ENCODE results near the gene TRMT1L. TPM values are rescaled to one million over a fixed set of nuclear protein-coding genes. Genes with fewer than 3 reads are reported as not detected.

TRMT1L gene
- total RNA-seq, 4 donors from 2014 or later = 18.3 to 67.7 (median 20.9) TPM

GRCh38 chr1:185094761-185095160 is 62.0 kb downstream of the TRMT1L start:
- H3K4me3 ChIP-seq = no peak overlapping the region
- DNase-seq = no peak
- intact Hi-C loops (cut with DNase I; ENCODE audit: low total_unique reads) (no loop called here), in situ Hi-C loops (cut with MboI; ENCODE audit: low pct_ligation_motif_present in 1 of 4, low pct_unique_long_range_greater_than_20kb in 1 of 4, low sequenced_read_pairs in 3 of 4) (no loop called here)
- H3K9me3 ChIP-seq = no peaks in the 10 kb centered on the region
- 91 to 95% methylated on average over 2 of the region's 2 CpGs for WGBS, 2 donors (ENCODE audit: low coverage in 1 of 2)
- H3K27ac ChIP-seq = no peak overlapping the region
- no peaks in the 10 kb centered on the region for H3K4me1 ChIP-seq
- no peaks in the 10 kb centered on the region for H3K27me3 ChIP-seq
- TF ChIP-seq POLR2AphosphoS5 (IDR thresholded peaks at IDR 0.05) (no peak), EP300 (IDR thresholded peaks at IDR 0.05; ENCODE audit: low read depth) (no peak), CTCF (IDR thresholded peaks at IDR 0.05) (no peak), POLR2A (IDR thresholded peaks at IDR 0.05) (no peak)
- H3K36me3 ChIP-seq = peaks cover 0 to 48% (median 0%) of the 10 kb centered on the region in 4 donors

DNA sequence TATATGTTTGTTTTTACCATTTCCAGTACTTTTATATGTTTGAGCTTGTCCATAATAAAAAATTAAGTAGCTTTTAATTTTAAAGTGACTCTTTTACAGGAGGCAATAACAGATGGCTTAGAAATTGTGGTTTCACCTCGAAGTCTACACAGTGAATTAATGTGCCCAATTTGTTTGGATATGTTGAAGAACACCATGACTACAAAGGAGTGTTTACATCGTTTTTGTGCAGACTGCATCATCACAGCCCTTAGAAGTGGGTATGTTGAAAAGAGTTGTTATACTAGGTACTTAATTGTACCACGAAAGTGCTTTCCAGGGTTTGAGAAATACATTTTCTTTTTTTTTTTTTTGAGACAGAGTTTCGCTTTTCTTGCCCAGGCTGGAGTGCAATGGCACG is 65.3 kb downstream of the TRMT1L start:
- Histone ChIP-seq H3K36me3 (peaks cover 0 to 40% (median 0%) of the 10 kb centered on the region in 4 donors), H3K4me3 (no peak overlapping the region), H3K4me1 (no peaks in the 10 kb centered on the region), H3K27me3 (no peaks in the 10 kb centered on the region), H3K27ac (no peak overlapping the region), H3K9me3 (no peaks in the 10 kb centered on the region)
- WGBS, 2 donors (ENCODE audit: low coverage in 1 of 2) = 71 to 85% methylated on average over 5 of the region's 5 CpGs
- no peak for DNase-seq
- TF ChIP-seq CTCF (IDR thresholded peaks at IDR 0.05) (no peak), POLR2AphosphoS5 (IDR thresholded peaks at IDR 0.05) (no peak), EP300 (IDR thresholded peaks at IDR 0.05; ENCODE audit: low read depth) (no peak), POLR2A (IDR thresholded peaks at IDR 0.05) (no peak)
- intact Hi-C loops (cut with DNase I; ENCODE audit: low total_unique reads) (no loop called here), in situ Hi-C loops (cut with MboI; ENCODE audit: low pct_ligation_motif_present in 1 of 4, low pct_unique_long_range_greater_than_20kb in 1 of 4, low sequenced_read_pairs in 3 of 4) (no loop called here)

DNA sequence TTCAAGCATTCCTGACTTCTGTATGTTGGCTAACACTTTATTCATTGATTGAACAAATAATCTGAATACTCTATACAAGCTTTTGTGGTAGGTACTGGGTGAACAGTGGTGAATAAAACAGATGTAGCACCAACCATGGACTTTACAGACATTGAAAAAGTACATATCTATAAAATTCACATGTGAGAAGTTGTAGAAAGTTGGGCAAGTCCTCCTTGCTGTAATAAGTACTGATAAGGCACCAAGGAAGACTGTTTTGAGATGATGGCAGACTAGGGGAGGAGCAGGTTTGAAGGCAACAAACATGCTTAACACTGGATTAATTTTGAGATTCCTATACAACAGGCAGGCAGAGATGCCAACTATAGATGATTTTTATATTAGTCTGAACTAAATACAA is 69.0 kb downstream of the TRMT1L start:
- no peak for TF ChIP-seq EP300 (IDR thresholded peaks at IDR 0.05; ENCODE audit: low read depth)
- TF ChIP-seq POLR2A (IDR thresholded peaks at IDR 0.05) = no peak
- TF ChIP-seq POLR2AphosphoS5 (IDR thresholded peaks at IDR 0.05) = no peak
- no peak for TF ChIP-seq CTCF (IDR thresholded peaks at IDR 0.05)
- Histone ChIP-seq H3K4me3 (no peak overlapping the region), H3K9me3 (no peaks in the 10 kb centered on the region), H3K4me1 (no peaks in the 10 kb centered on the region), H3K27ac (no peak overlapping the region), H3K27me3 (no peaks in the 10 kb centered on the region), H3K36me3 (peaks cover 0 to 10% (median 0%) of the 10 kb centered on the region in 4 donors)
- intact Hi-C loops (cut with DNase I; ENCODE audit: low total_unique reads) (no loop called here), in situ Hi-C loops (cut with MboI; ENCODE audit: low pct_ligation_motif_present in 1 of 4, low pct_unique_long_range_greater_than_20kb in 1 of 4, low sequenced_read_pairs in 3 of 4) (no loop called here)
- DNase-seq = no peak

DNA sequence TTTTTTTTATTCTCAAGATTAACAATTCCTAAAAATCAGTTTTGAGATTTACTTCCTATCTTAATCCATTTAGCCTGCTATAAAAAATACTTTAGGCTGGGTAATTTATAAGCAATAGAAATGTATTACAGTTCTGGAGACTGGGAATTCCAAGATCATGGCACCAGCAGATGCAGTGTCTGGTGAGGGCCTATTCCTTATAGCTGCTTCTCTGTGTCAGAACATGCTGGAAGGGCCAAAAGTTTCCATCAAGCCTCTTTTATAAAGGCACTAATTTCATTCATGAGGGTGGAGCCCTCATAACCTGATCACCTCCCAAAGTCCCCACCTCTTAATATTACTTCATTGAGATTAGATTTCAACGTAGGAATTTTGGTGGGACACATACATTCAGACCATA is 69.7 kb downstream of the TRMT1L start:
- in situ Hi-C loops (cut with MboI; ENCODE audit: low pct_ligation_motif_present in 1 of 4, low pct_unique_long_range_greater_than_20kb in 1 of 4, low sequenced_read_pairs in 3 of 4) = no loop called here
- no peak for DNase-seq
- H3K4me1 ChIP-seq = no peaks in the 10 kb centered on the region
- no peaks in the 10 kb centered on the region for H3K9me3 ChIP-seq
- WGBS, 2 donors (ENCODE audit: low coverage in 1 of 2) = 100% methylated on average over 1 of the region's 1 CpG
- peaks cover 0 to 4% (median 0%) of the 10 kb centered on the region in 4 donors for H3K36me3 ChIP-seq
- no peaks in the 10 kb centered on the region for H3K27me3 ChIP-seq
- TF ChIP-seq POLR2A (IDR thresholded peaks at IDR 0.05) = no peak
- no peak for TF ChIP-seq CTCF (IDR thresholded peaks at IDR 0.05)
- TF ChIP-seq EP300 (IDR thresholded peaks at IDR 0.05; ENCODE audit: low read depth) = no peak
- TF ChIP-seq POLR2AphosphoS5 (IDR thresholded peaks at IDR 0.05) = no peak
- intact Hi-C loops (cut with DNase I; ENCODE audit: low total_unique reads) = no loop called here
- no peak overlapping the region for H3K4me3 ChIP-seq
- no peak overlapping the region for H3K27ac ChIP-seq
